NCI-H2196 treated with DMSO at 0.1 percent for 48 hours (cell line): ENCODE results near the gene UCN.

Experiments used
- DNase-seq: peaks from one replicate; lab custom pipeline; 2025; ENCODE audit not compliant: unreplicated experiment; lab: John Stamatoyannopoulos, UW

UCN gene

GRCh38 chr2:27262379-27263286 is 45.6 kb downstream of the UCN start, which contains the start of gene SLC30A3:
SLC30A3 (minus strand) TSS chr2:27263047; CDS start chr2:27262906, 141 bp downstream.
- DNase-seq, result peak; percentile 24

GRCh38 chr2:27261926-27262298 is 46.3 kb downstream of the UCN start:
- DNase-seq, result no peak

- DNase-seq, result no peak
These were observed 46.9 kb downstream of the UCN start for GRCh38 chr2:27261241-27261925.

GRCh38 chr2:27258051-27258450 is 50.2 kb downstream of the UCN start:
- DNase-seq, result no peak
